Endothelial cell (in vitro differentiated cells): ENCODE measurements around the gene GRAMD2B. TPM values are rescaled to one million over a fixed set of nuclear protein-coding genes. Genes with fewer than 3 reads are reported as not detected.
"Not testable (repeated sequence)": the region's sequence is repeated elsewhere in the genome, so short reads cannot be mapped to it uniquely, and the experiment has no call there.

Source experiments
- DNase-seq: peaks from one replicate; pipeline ENCODE4 v3.0.0; 2021; ENCODE audit warnings: low spot score
- H3K27ac Mint-ChIP-seq: one replicate; pipeline ENCODE4 v1.8.0; 2021; ENCODE audit warnings: mixed read lengths, inconsistent platforms; ENCODE audit not compliant: unreplicated experiment
- H3K27me3 Mint-ChIP-seq: one replicate; pipeline ENCODE4 v1.8.0; 2021; ENCODE audit warnings: mild to moderate bottlenecking, moderate library complexity, mixed read lengths, inconsistent platforms; ENCODE audit not compliant: unreplicated experiment
- H3K36me3 Mint-ChIP-seq: one replicate; pipeline ENCODE4 v1.8.0; 2021; ENCODE audit warnings: mild to moderate bottlenecking, low read depth, mixed read lengths, inconsistent platforms; ENCODE audit not compliant: unreplicated experiment
- H3K4me1 Mint-ChIP-seq: one replicate; pipeline ENCODE4 v1.8.0; 2021; ENCODE audit warnings: mild to moderate bottlenecking, mixed read lengths, inconsistent platforms; ENCODE audit not compliant: unreplicated experiment
- H3K4me3 Mint-ChIP-seq: one replicate; pipeline ENCODE4 v1.8.0; 2021; ENCODE audit warnings: mild to moderate bottlenecking, mixed read lengths, inconsistent platforms; ENCODE audit not compliant: unreplicated experiment
- H3K9me3 Mint-ChIP-seq: one replicate; pipeline ENCODE4 v1.8.0; 2021; ENCODE audit warnings: mixed read lengths, inconsistent platforms; ENCODE audit not compliant: unreplicated experiment
- CTCF ChIP-seq: fragments of 200-600 bp; sonication (generic); IDR thresholded peaks from one replicate; pipeline ENCODE4 v1.5.0; 2021; ENCODE audit warnings: antibody characterized with exemption; ENCODE audit not compliant: unreplicated experiment
- total RNA-seq: library from RNA; stranded (reverse); fragmentation: NEBNext Ultra II Directional; extraction: Animal tissue kit (Norgen Biotek cat#: 25700); gene quantifications from one replicate; pipeline ENCODE4 v1.2.1, GENCODE V29; 2021; ENCODE audit not compliant: unreplicated experiment

GRAMD2B gene
- total RNA-seq, 1 donor from 2014 or later: 13.4 TPM

DNA sequence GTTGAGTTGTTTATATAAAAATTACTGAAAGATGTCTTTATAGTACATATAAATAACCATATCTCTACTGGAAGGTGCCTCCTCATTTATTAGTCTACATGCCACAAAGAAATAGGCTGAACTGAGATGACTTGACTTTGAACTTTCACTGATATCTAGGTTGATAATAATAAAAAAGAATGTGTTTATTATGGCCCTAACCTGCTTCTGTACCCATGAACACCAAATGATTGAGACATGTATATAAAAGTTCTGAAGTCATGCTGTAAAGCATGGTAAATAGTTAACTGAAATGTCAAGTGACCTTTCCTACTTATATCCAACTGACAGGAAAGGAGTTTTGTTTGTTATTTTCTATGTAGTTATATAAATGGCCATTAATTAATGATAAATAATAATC is 33.2 kb upstream of the GRAMD2B start:
- no peak for DNase-seq
- Mint-ChIP-seq H3K4me3 (no peak overlapping the region), H3K27ac (no peak overlapping the region), H3K4me1 (no peaks in the 10 kb centered on the region), H3K27me3 (no peaks in the 10 kb centered on the region), H3K36me3 (no peaks in the 10 kb centered on the region), H3K9me3 (no peaks in the 10 kb centered on the region)
- TF ChIP-seq CTCF: no peak

- no peak for TF ChIP-seq CTCF
- H3K9me3 Mint-ChIP-seq: no peaks in the 10 kb centered on the region
- no peaks in the 10 kb centered on the region for H3K27me3 Mint-ChIP-seq
- DNase-seq: no peak
- H3K4me3 Mint-ChIP-seq: no peak overlapping the region
- H3K27ac Mint-ChIP-seq: no peak overlapping the region
- H3K36me3 Mint-ChIP-seq: no peaks in the 10 kb centered on the region
- H3K4me1 Mint-ChIP-seq: no peaks in the 10 kb centered on the region
Observed at GRCh38 chr5:126391386-126391785, 31.8 kb upstream of the GRAMD2B start.

- no peak overlapping the region for H3K27ac Mint-ChIP-seq
- DNase-seq: no peak
- no peak for TF ChIP-seq CTCF
- H3K36me3 Mint-ChIP-seq: no peaks in the 10 kb centered on the region
- H3K4me3 Mint-ChIP-seq: no peak overlapping the region
- H3K27me3 Mint-ChIP-seq: no peaks in the 10 kb centered on the region
- H3K9me3 Mint-ChIP-seq: no peaks in the 10 kb centered on the region
- H3K4me1 Mint-ChIP-seq: no peaks in the 10 kb centered on the region
Observed at GRCh38 chr5:126394211-126394788, 28.9 kb upstream of the GRAMD2B start.

GRCh38 chr5:126395198-126395597 is 28.0 kb upstream of the GRAMD2B start:
- Mint-ChIP-seq H3K9me3 (no peaks in the 10 kb centered on the region), H3K36me3 (no peaks in the 10 kb centered on the region), H3K27ac (no peak overlapping the region), H3K4me3 (no peak overlapping the region), H3K4me1 (no peaks in the 10 kb centered on the region), H3K27me3 (no peaks in the 10 kb centered on the region)
- TF ChIP-seq CTCF: no peak
- DNase-seq: no peak

- no peak overlapping the region for H3K4me3 Mint-ChIP-seq
- no peak for TF ChIP-seq CTCF
Observed at GRCh38 chr5:126395605-126396004, 27.6 kb upstream of the GRAMD2B start.

DNA sequence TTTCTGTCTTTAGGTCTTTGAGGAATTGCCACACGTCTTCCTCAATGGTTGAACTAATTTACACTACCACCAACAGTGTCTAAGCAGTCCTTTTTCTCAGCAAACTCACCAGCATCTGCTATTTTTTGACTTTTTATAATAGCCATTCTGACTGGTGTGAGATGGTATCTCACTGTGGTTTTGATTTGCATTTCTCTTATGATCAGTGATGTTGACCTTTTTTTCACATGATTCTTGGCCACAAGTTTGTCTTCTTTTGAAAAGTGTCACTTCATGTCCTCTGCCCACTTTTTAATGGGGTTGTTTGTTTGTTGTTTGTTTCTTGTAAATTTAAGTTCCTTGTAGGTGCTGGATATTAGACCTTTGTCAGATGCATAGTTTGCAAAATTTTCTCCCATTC is 26.5 kb upstream of the GRAMD2B start:
- not testable (repeated sequence) for H3K9me3 Mint-ChIP-seq, H3K36me3 Mint-ChIP-seq, DNase-seq, H3K27me3 Mint-ChIP-seq, H3K27ac Mint-ChIP-seq, H3K4me1 Mint-ChIP-seq, H3K4me3 Mint-ChIP-seq

More at GRCh38 chr5:126395605-126396004, 27.6 kb upstream of the GRAMD2B start:
- H3K9me3 Mint-ChIP-seq: no peaks in the 10 kb centered on the region
- no peak for DNase-seq
- H3K27me3 Mint-ChIP-seq: no peaks in the 10 kb centered on the region
- no peaks in the 10 kb centered on the region for H3K4me1 Mint-ChIP-seq
- H3K27ac Mint-ChIP-seq: no peak overlapping the region
- H3K36me3 Mint-ChIP-seq: no peaks in the 10 kb centered on the region
